Kasumi-1 (cell line): ENCODE data around the gene MYRF.

Source experiments
- DNase-seq, 2 experiments: peaks; one replicate each; lab custom pipeline; 2025; lab: John Stamatoyannopoulos, UW

The MYRF gene

GRCh38 chr11:61752117-61752924, at the start of gene MYRF:
TSS of gene MYRF (plus strand) at chr11:61752636. CDS start at chr11:61752745, 109 bp downstream.
- DNase-seq, result peak; percentile 32 to 42

- peak; percentile 35 to 61 for DNase-seq
These were observed 49.6 kb upstream of the MYRF start for GRCh38 chr11:61702701-61703312.

GRCh38 chr11:61704838-61705237, 47.6 kb upstream of the MYRF start:
- no peak for DNase-seq

GRCh38 chr11:61706452-61707400, 45.7 kb upstream of the MYRF start:
- no peak for DNase-seq

- DNase-seq, result no peak
These were observed 44.9 kb upstream of the MYRF start for GRCh38 chr11:61707574-61707973.

GRCh38 chr11:61709110-61709509, 43.3 kb upstream of the MYRF start:
- DNase-seq, result no peak

- DNase-seq, result peak; percentile 4 to 8
These were observed 42.9 kb upstream of the MYRF start for GRCh38 chr11:61709572-61709971.

- DNase-seq, result no peak
These were observed 42.4 kb upstream of the MYRF start for GRCh38 chr11:61710019-61710418.

GRCh38 chr11:61711037-61711436, 41.4 kb upstream of the MYRF start:
- no peak for DNase-seq

GRCh38 chr11:61711498-61711897, 40.9 kb upstream of the MYRF start:
- DNase-seq, result no peak

GRCh38 chr11:61712314-61712713, 40.1 kb upstream of the MYRF start:
- no peak for DNase-seq

GRCh38 chr11:61712846-61713245, 39.6 kb upstream of the MYRF start:
- no peak for DNase-seq

- DNase-seq, result no peak
These were observed 39.0 kb upstream of the MYRF start for GRCh38 chr11:61713464-61713863.

- DNase-seq, result no peak
These were observed 38.5 kb upstream of the MYRF start for GRCh38 chr11:61713906-61714305.

GRCh38 chr11:61714316-61714715, 38.1 kb upstream of the MYRF start:
- DNase-seq, result no peak

- DNase-seq, result no peak
These were observed 37.5 kb upstream of the MYRF start for GRCh38 chr11:61714916-61715315.

- DNase-seq, result peak; percentile 70 to 72
These were observed 36.6 kb upstream of the MYRF start for GRCh38 chr11:61715867-61716266.

GRCh38 chr11:61716478-61717285, 35.8 kb upstream of the MYRF start:
- peak; percentile 51 to 70 for DNase-seq

- DNase-seq, result no peak
These were observed 35.0 kb upstream of the MYRF start for GRCh38 chr11:61717286-61718033.

GRCh38 chr11:61718046-61718531, 34.3 kb upstream of the MYRF start:
- no peak for DNase-seq
